ENCODE measurements around the gene GRIN2A.

- TF ChIP-seq EP300 (IDR thresholded peaks at IDR 0.05; ENCODE audit: low read depth in 2 of 2, low read length in 2 of 2) (no peak), EP300 (CRISPR knock-in tag; IDR thresholded peaks at IDR 0.05; ENCODE audit: borderline replicate concordance) (no peak), POLR2A (IDR thresholded peaks at IDR 0.05; ENCODE audit: insufficient read depth in 1 of 2, low read depth in 2 of 2, low read length in 2 of 2) (no peak), CTCF (CRISPR knock-in tag; IDR thresholded peaks at IDR 0.05) (no peak), NFRKB (IDR thresholded peaks at IDR 0.05) (no peak), ADNP (CRISPR knock-in tag; IDR thresholded peaks at IDR 0.05) (no peak), FOXM1 (CRISPR knock-in tag; IDR thresholded peaks at IDR 0.05) (no peak)
Observed at GRCh38 chr16:10001258-10001775, 180.9 kb downstream of the GRIN2A start.

Data from HepG2 (cell line).